ENCODE data around the gene OR2A5.
"Not testable (repeated sequence)": the region's sequence is repeated elsewhere in the genome, so short reads cannot be mapped to it uniquely, and the experiment has no call there.

OR2A5 gene

DNA sequence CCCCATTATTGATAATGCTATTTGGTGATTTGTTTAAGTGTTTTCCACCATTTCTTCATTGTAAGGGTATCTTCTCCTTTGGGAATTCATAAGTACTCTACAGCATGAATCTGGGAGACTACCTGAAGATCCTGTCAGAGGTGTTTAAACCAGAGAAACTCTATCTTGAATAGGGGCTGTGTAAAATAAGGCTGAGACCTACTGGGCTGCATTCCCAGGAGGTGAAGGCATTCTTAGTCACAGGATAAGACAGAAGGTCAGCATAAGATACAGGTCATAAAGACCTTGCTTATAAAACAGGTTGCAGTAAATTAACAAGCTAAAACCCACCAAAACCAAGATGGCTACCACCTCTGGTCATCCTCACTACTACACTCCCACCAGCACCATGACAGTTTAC is 13.4 kb upstream of the OR2A5 start:
- DNase-seq (ENCODE audit: low read depth): no peak

DNA sequence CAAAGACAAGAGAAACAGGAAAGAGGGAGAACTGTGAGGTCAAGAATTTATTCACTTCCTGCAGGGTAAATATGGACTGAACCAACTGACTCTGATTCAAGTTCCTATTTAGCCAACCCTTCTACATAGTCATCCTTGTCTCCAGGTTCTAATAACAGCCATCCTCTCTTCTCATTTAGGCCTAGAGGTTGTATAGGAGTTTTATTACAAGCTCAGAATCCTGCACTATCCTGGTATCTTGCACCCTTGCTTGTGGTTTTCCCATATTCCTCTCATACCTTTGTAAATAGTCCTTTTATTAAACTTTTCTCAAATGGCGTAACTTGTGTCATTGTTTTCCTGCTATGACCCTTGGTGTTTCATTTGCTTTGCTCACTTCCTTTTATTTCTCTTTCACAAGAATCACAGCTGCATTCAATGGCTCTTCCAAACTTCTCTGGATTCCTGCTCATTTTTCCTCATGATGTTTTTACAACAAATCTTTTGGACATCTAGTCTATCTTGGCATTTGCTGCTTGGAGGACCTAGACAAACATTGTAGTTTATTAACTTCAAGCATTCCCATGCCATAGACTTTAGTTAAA is 12.4 kb upstream of the OR2A5 start:
- DNase-seq (ENCODE audit: low read depth): no peak

DNA sequence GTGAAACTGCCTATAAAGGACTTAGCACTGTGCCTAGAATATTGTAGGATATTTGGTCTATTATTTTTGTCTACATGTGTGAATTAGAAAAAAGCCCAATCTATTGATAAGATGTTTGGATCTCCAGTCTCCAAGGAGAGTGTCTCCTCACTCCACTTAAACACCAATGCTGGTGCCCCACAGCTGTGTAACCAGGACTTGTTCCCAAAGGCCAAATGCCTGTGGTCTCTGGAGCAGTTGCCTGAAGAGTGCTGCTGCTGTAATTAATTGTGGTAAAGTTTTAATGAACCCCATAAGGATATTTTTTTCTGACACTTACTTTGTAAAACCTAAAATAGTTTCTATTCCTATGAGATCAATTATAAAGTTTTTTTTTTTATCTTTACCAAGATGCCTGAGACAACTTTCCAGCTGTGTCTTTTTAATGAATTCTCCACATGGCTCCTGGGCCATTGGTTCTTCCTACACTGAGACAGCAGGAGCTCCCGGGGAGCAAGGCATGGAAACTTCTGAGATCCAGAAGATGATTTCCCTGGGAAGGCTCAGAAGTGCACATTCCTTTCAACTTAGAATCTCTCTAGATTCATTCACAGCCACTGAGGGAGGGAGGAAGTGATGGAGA is 11.2 kb upstream of the OR2A5 start:
- no peak for DNase-seq (ENCODE audit: low read depth)

DNA sequence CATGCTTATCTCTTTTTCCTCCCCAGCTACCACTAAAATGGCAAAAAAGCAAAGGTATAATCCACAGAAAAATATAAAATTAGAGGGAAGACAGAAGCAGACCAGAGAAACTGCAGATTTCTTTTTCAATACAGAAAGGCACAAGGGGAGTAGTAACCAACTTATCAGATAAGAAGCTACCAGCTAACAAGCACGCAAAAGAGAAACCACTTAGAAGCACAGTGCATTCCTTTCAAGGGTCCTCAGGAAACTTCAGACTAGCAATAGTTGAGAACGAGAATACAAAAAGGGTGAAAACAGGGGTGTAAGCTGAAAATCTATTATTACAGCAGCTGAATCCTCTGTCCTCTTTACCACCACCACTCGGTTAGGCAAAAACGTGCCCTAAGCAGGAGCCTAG is 9.9 kb upstream of the OR2A5 start:
- DNase-seq (ENCODE audit: low read depth): no peak

DNA sequence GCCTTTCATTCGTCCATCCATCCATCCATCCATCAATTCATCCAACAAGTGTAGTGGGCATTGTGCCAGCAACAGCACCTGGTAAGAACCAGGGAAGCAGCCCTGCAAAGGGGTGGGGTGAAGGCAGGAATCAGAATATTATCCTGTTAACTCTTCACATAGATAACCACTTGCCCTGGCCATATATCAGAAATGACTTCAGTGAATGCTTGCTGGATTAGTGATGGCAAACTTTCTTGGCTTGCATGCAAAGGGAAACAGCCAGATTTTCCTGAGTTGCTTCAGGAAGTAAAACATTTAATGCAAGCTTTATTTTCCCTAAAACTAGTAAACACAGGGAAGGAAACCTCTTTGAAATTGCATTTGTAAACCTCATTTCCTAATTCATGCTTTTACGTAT is 743 bp downstream of the OR2A5 start:
- DNase-seq (ENCODE audit: low read depth): no peak

DNA sequence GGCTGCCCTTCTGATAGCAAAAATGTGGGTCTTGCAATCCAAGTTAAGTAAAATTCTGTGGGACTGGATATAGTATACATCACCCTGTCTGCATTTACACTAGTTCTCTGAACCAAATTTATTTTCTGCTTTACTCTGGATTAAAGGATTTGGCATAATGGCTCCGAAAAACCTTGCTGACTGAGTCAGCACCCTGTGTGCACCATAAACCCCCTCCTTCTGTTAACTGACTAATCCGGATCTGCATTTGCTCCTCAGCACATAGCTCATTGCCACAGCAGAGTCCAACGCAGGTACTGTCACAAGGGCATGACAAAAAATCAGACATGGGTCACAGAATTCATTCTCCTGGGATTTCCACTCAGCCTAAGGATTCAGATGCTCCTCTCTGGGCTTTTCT is 1.3 kb downstream of the OR2A5 start:
- DNase-seq (ENCODE audit: low read depth): no peak

DNA sequence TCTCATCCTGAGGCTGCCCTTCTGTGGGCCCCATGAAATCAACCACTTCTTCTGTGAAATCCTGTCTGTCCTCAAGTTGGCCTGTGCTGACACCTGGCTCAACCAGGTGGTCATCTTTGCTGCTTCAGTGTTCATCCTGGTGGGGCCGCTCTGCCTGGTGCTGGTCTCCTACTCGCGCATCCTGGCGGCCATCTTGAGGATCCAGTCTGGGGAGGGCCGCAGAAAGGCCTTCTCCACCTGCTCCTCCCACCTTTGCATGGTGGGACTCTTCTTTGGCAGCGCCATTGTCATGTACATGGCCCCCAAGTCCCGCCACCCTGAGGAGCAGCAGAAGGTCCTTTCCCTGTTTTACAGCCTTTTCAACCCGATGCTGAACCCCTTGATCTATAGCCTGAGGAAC is 2.1 kb downstream of the OR2A5 start:
- DNase-seq (ENCODE audit: low read depth): not testable (repeated sequence)

DNA sequence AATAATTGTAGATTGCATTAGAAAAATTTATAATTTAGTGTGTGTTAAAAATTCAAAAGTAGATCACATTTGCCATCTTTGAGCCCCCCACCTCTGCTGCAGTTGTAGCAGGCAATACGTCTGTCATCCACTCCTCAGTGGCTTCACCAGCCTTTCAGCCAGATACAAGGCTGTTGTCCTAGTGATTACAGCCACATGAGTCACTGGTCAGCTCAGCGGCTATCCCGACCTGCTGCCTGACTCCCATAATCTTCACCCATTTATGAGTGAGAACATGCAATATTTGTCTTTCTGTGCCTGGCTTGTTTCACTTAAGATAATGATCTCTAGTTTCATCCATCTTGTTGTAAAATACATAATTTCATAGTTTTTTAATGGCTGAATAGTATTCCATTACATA is 9.2 kb downstream of the OR2A5 start:
- DNase-seq (ENCODE audit: low read depth): no peak

DNA sequence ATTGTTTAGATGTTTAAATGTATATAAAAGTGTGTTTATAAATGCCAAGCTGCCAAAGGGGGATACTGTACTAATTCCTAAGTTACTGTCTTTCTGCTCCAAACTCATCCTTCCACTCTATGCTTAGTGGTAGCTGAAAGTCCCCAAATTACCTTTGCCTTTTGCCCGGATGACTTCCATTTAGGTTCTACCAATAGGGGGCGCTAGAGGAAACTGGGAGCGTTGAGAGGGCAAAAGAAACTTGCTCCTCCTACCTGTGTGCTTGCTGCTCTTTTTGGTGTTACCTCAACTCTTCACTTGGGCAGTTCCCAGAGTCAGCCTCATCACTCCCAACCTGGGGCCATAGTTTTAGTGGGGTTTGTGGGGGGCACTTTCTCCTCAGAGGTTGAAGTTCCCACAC is 15.0 kb downstream of the OR2A5 start:
- no peak for DNase-seq (ENCODE audit: low read depth)

DNA sequence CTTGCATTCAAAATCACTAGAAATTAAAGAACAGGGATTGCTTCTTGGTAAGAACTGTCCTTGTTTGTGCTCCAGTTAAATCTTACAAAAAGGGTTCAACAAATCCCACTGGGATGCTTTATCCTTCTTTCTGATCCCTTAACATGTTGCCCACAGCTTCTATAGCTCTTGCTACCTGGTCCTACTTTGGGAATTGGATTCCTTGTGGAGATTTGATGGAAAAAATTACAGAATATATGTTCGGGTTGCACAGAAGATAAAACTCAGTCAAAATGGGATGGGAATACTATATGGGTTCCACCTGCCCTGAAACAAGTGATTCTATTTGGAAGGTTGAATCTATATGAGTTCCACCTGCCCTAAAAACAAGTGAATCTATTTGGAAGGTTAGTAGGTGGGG is 20.8 kb downstream of the OR2A5 start, which contains the start of gene OR2A25:
TSS of gene OR2A25 (plus strand) at position 301 of the 400 bp plus-strand sequence. CDS start 4,409 bp downstream, outside the sequence.
- DNase-seq (ENCODE audit: low read depth): no peak

DNA sequence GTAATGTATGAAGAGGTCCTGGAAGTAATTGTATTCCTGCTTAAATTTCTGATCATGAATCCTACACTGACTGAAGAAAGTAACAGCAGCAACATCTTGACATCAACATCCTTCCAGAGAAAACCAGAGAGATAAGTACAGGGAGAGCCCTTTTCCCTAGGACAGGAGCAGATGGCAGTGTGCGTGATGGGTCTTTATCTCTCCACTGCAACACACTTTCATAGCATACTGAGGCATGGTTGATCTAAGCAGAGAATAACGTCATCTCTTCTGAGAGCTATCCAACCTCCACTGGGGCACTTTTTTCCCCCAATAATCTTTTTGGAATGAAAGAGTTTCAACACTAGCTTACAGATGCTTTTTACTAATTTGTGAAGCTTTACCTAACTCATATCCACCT is 21.2 kb downstream of the OR2A5 start:
- no peak for DNase-seq (ENCODE audit: low read depth)

DNA sequence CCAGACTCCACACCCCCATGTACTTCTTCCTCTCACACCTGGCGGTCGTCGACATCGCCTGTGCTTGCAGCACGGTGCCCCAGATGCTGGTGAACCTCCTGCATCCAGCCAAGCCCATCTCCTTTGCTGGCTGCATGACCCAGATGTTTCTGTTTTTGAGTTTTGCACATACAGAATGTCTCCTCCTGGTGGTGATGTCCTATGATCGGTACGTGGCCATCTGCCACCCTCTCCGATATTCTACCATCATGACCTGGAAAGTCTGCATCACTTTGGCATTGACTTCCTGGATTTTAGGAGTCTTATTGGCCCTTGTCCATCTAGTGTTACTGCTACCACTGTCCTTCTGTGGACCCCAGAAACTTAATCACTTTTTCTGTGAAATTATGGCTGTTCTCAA is 25.6 kb downstream of the OR2A5 start:
- no peak for DNase-seq (ENCODE audit: low read depth)

DNA sequence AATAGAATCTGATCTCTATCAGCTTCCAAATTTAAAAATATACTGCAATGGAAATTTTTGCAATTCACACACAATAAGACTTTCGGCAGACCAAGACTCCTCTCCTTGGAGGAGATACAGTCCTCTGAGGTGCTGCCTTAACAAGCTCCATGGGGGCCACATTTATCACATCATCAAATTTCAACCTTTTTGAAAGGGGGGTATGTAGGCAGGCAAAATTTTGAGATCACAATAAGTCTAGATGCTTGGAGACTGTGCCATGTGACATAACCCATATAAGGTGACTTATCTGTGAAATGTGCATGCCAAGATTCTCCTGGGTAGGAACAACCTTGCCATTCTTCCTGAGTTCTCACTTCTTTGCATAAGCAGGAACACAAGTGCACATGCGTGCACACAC is 37.2 kb downstream of the OR2A5 start, which contains the start of gene OR2A12:
TSS of gene OR2A12 (plus strand) at position 301 of the 400 bp plus-strand sequence. CDS start 8,830 bp downstream, outside the sequence.
- DNase-seq (ENCODE audit: low read depth): no peak

DNA sequence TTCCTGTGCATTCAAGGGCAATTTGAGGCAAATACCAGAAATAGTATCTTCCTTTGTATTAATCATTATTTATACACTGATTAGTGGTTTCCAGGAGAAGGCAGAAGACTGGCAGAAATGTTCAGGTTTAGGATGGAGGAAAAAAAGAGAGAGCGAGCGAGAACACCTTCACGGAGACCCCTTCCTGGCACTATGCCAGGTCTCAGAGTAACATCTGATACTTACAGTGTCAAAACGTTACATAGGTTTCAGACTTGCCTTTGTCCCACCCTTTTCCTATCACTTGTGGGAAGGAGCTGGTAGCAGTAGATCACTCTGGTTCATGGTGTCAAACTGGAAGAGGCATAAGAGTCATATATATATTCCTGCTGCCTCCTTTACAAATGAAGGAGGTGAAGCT is 38.0 kb downstream of the OR2A5 start:
- no peak for DNase-seq (ENCODE audit: low read depth)

DNA sequence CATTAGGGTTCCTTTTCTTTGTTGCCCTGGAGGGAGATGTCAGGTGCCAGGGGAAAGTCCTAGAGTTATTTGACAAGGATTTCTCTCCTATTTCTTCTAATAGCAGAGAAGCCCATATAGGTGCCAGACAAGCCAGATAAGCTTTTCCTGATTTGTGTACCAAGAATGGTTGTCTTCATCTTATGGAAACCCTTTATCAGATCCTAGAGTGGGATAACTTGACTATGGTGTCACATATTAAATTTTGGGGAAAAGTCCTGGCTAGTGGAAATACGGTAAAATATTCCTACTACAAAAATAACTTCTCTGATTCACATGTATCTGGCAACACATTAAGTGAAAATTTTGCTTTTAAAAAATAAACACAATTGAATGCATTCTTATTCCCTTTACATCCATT is 38.5 kb downstream of the OR2A5 start:
- no peak for DNase-seq (ENCODE audit: low read depth)

DNA sequence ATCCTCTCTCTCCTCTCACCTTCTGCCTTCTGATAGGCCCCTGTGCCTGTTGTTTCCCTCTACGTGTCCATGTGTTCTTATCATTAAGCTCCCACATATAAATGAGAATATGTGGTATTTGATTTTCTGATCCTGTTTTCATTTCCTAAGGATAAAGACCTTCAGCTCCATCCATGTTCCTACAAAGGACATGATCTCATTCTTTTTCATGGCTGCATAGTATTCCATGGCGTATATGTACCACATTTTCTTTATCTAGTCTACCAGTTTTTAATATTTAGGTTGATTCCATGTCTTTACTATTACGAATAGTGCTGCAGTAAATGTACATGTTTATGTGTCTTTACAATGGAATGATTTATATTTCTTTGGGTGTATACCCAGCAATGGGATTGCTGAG is 41.9 kb downstream of the OR2A5 start:
- no peak for DNase-seq (ENCODE audit: low read depth)

DNA sequence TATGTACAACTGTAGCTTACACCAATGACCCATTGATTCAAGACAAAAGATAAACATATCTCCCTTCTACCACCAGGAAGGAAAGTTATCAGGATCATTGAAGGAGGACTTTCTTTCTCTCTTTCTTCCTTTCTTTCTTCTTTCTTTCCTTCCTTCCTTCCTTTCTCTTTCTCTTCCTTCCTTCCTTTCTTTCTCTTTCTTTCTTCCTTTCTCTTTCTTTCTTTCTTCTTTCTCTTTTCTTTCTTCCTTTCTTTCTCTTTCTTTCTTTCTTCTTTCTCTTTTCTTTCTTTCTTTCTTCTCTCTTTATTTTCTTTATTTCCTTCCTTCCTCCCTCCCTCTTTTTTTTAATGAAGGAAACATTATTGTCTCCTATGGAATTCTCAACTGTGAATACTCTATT is 50.0 kb downstream of the OR2A5 start:
- DNase-seq (ENCODE audit: low read depth): no peak

DNA sequence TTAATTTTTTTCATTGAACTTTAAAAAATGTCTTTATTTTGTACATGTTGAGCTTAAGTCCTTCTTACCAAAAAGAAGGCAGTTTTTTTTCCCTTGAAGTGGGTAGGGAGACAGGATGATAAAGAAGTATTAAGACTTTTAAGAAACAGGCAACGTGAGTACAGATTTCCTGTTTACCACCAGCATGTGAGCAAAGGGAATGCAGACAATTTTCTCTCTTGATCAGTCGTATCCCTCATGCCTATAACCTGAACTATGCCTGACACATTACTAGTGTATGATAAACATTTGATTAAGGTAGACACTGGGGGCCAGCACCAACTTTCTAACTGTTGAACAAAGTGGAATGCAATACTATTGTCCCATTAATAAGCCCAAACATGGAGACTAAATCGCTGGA is 51.9 kb downstream of the OR2A5 start:
- DNase-seq (ENCODE audit: low read depth): no peak

DNA sequence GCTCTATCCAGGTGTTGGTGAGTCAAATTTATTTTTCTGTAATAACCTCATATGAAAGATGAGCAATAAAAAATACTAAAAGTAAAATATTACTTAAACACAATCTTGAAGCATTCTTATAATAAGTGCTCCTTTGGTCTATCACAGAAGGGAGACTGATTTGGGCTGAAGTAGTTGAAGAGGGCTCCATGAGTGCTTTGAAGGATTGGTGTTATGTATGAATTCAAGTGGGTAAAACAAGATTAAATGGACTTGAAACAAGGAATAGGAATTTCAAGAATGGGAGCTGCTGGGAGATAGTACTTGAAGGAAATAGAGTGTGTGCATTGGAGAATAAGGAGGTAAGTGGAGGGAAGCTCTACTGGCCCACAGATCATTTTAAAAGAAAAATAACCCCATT is 53.3 kb downstream of the OR2A5 start:
- no peak for DNase-seq (ENCODE audit: low read depth)

DNA sequence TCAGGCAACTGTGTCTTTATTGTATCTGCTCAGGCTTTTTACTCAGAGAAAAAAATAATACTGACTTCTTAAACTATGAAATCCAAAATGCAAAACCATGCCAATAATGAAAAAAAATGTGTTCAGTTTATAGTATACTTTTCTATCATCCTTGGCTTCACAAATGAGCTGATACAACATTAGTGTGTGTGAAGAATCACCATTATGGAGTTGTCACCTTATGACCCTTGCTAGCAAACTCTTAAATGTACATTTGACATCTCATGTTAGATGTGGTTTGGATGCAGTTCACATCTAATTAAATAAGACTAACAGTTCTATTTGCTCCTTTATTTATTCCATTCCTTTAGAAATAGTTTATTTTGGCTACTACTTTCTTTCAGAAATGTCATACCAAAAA is 56.5 kb downstream of the OR2A5 start:
- no peak for DNase-seq (ENCODE audit: low read depth)

Measured in stromal cell of bone marrow (primary cell).